Activated naive CD8-positive, alpha-beta T cell treated with anti-CD3 and anti-CD28 coated beads, Interleukin-2, amount 50 U/mL, for 24 hours (primary cell): ENCODE results near the gene DIRAS3.
"Not testable (repeated sequence)": the region's sequence is repeated elsewhere in the genome, so short reads cannot be mapped to it uniquely, and the experiment has no call there.

Experiments used
- ATAC-seq: fragments of 150-1000 bp; cut with Tn5 transposase; one replicate; pipeline ENCODE4 v1.10.0; 2021
- DNase-seq: peaks from one replicate; pipeline ENCODE4 v3.0.0; 2021
- H3K27ac Mint-ChIP-seq: one replicate; pipeline ENCODE4 v1.8.0; 2021; ENCODE audit warnings: mild to moderate bottlenecking, mixed read lengths
- H3K27me3 Mint-ChIP-seq: one replicate; pipeline ENCODE4 v1.8.0; 2021; ENCODE audit warnings: mixed read lengths
- H3K36me3 Mint-ChIP-seq: one replicate; pipeline ENCODE4 v1.8.0; 2021; ENCODE audit warnings: low read depth, mixed read lengths
- H3K4me1 Mint-ChIP-seq: one replicate; pipeline ENCODE4 v1.8.0; 2021; ENCODE audit warnings: mixed read lengths
- H3K4me3 Mint-ChIP-seq: one replicate; pipeline ENCODE4 v1.8.0; 2021; ENCODE audit warnings: mild to moderate bottlenecking, moderate library complexity, mixed read lengths
- H3K9me3 Mint-ChIP-seq: one replicate; pipeline ENCODE4 v1.8.0; 2021; ENCODE audit warnings: mixed read lengths

Gene DIRAS3

GRCh38 chr1:68049941-68050878 is at the start of gene DIRAS3:
DIRAS3 (minus strand) TSS chr1:68050627; CDS start chr1:68047297, 3,330 bp downstream.
- no peaks in the 10 kb centered on the region for H3K9me3 Mint-ChIP-seq
- peaks cover 18% of the 10 kb centered on the region for H3K4me1 Mint-ChIP-seq
- no peaks in the 10 kb centered on the region for H3K36me3 Mint-ChIP-seq
- DNase-seq (peak; percentile 25), ATAC-seq (no peak)
- H3K4me3 Mint-ChIP-seq = peak within 1 kb of the TSS; percentile 71
- H3K27me3 Mint-ChIP-seq = peaks cover 20% of the 10 kb centered on the region
- H3K27ac Mint-ChIP-seq = peak within 1 kb of the TSS; percentile 49

- ATAC-seq = no peak
Measured at GRCh38 chr1:68093737-68094136, 43.3 kb upstream of the DIRAS3 start.

GRCh38 chr1:68087184-68087583 is 36.8 kb upstream of the DIRAS3 start:
- no peak overlapping the region for H3K27ac Mint-ChIP-seq
- H3K4me1 Mint-ChIP-seq = no peaks in the 10 kb centered on the region
- ATAC-seq (no peak), DNase-seq (no peak)
- H3K4me3 Mint-ChIP-seq = no peak overlapping the region
- H3K27me3 Mint-ChIP-seq = no peaks in the 10 kb centered on the region
- H3K36me3 Mint-ChIP-seq = no peaks in the 10 kb centered on the region
- no peaks in the 10 kb centered on the region for H3K9me3 Mint-ChIP-seq

More at GRCh38 chr1:68093737-68094136, 43.3 kb upstream of the DIRAS3 start:
- no peaks in the 10 kb centered on the region for H3K9me3 Mint-ChIP-seq
- H3K27ac Mint-ChIP-seq = no peak overlapping the region
- H3K4me1 Mint-ChIP-seq = no peaks in the 10 kb centered on the region
- no peaks in the 10 kb centered on the region for H3K36me3 Mint-ChIP-seq
- H3K4me3 Mint-ChIP-seq = no peak overlapping the region
- no peak for DNase-seq
- peaks cover 4% of the 10 kb centered on the region for H3K27me3 Mint-ChIP-seq

- no peaks in the 10 kb centered on the region for H3K9me3 Mint-ChIP-seq
- H3K4me3 Mint-ChIP-seq = no peak overlapping the region
- H3K27ac Mint-ChIP-seq = no peak overlapping the region
- H3K27me3 Mint-ChIP-seq = no peaks in the 10 kb centered on the region
- no peaks in the 10 kb centered on the region for H3K4me1 Mint-ChIP-seq
- no peaks in the 10 kb centered on the region for H3K36me3 Mint-ChIP-seq
- no peak for ATAC-seq
- no peak for DNase-seq
Measured at GRCh38 chr1:68085752-68086151, 35.3 kb upstream of the DIRAS3 start.

- no peaks in the 10 kb centered on the region for H3K36me3 Mint-ChIP-seq
- H3K4me3 Mint-ChIP-seq = no peak overlapping the region
- no peak for DNase-seq
- no peaks in the 10 kb centered on the region for H3K27me3 Mint-ChIP-seq
- no peak overlapping the region for H3K27ac Mint-ChIP-seq
- no peaks in the 10 kb centered on the region for H3K4me1 Mint-ChIP-seq
- no peak for ATAC-seq
- H3K9me3 Mint-ChIP-seq = no peaks in the 10 kb centered on the region
Measured at GRCh38 chr1:68083686-68084085, 33.3 kb upstream of the DIRAS3 start.

GRCh38 chr1:68081775-68082283 is 31.4 kb upstream of the DIRAS3 start:
- DNase-seq = no peak
- no peaks in the 10 kb centered on the region for H3K27me3 Mint-ChIP-seq
- ATAC-seq = no peak
- H3K27ac Mint-ChIP-seq = no peak overlapping the region
- H3K4me3 Mint-ChIP-seq = no peak overlapping the region
- H3K4me1 Mint-ChIP-seq = no peaks in the 10 kb centered on the region
- H3K36me3 Mint-ChIP-seq = no peaks in the 10 kb centered on the region
- H3K9me3 Mint-ChIP-seq = no peaks in the 10 kb centered on the region

GRCh38 chr1:68078647-68079046 is 28.2 kb upstream of the DIRAS3 start:
- peaks cover 5% of the 10 kb centered on the region for H3K9me3 Mint-ChIP-seq
- DNase-seq (no peak), ATAC-seq (no peak)
- no peaks in the 10 kb centered on the region for H3K27me3 Mint-ChIP-seq
- H3K36me3 Mint-ChIP-seq = no peaks in the 10 kb centered on the region
- no peak overlapping the region for H3K4me3 Mint-ChIP-seq
- H3K4me1 Mint-ChIP-seq = no peaks in the 10 kb centered on the region
- no peak overlapping the region for H3K27ac Mint-ChIP-seq

- ATAC-seq (no peak), DNase-seq (no peak)
- Mint-ChIP-seq H3K4me3 (no peak overlapping the region), H3K9me3 (peaks cover 5% of the 10 kb centered on the region), H3K27ac (no peak overlapping the region), H3K36me3 (no peaks in the 10 kb centered on the region), H3K27me3 (no peaks in the 10 kb centered on the region), H3K4me1 (no peaks in the 10 kb centered on the region)
Measured at GRCh38 chr1:68074472-68074871, 24.0 kb upstream of the DIRAS3 start.

- no peaks in the 10 kb centered on the region for H3K27me3 Mint-ChIP-seq
- H3K36me3 Mint-ChIP-seq = no peaks in the 10 kb centered on the region
- H3K9me3 Mint-ChIP-seq = no peaks in the 10 kb centered on the region
- no peaks in the 10 kb centered on the region for H3K4me1 Mint-ChIP-seq
- H3K4me3 Mint-ChIP-seq = no peak overlapping the region
- no peak for ATAC-seq
- DNase-seq = no peak
- no peak overlapping the region for H3K27ac Mint-ChIP-seq
Measured at GRCh38 chr1:68065766-68066165, 15.3 kb upstream of the DIRAS3 start.

GRCh38 chr1:68058053-68058452 is 7.6 kb upstream of the DIRAS3 start:
- H3K4me3 Mint-ChIP-seq, H3K4me1 Mint-ChIP-seq, DNase-seq, H3K27me3 Mint-ChIP-seq, H3K27ac Mint-ChIP-seq, H3K9me3 Mint-ChIP-seq, H3K36me3 Mint-ChIP-seq, ATAC-seq: not testable (repeated sequence)

- peaks cover under 1% of the 10 kb centered on the region for H3K27me3 Mint-ChIP-seq
- H3K36me3 Mint-ChIP-seq = no peaks in the 10 kb centered on the region
- ATAC-seq = no peak
Measured at GRCh38 chr1:68057564-68057963, 7.1 kb upstream of the DIRAS3 start.

GRCh38 chr1:68057050-68057449 is 6.6 kb upstream of the DIRAS3 start:
- Mint-ChIP-seq H3K4me3 (no peak overlapping the region), H3K4me1 (no peaks in the 10 kb centered on the region), H3K36me3 (no peaks in the 10 kb centered on the region), H3K9me3 (peaks cover 4% of the 10 kb centered on the region), H3K27ac (no peak overlapping the region), H3K27me3 (peaks cover 4% of the 10 kb centered on the region)
- DNase-seq (no peak), ATAC-seq (no peak)

More at GRCh38 chr1:68057564-68057963, 7.1 kb upstream of the DIRAS3 start:
- Mint-ChIP-seq H3K27ac (no peak overlapping the region), H3K9me3 (peaks cover 4% of the 10 kb centered on the region), H3K4me1 (no peaks in the 10 kb centered on the region), H3K4me3 (no peak overlapping the region)
- DNase-seq = no peak

GRCh38 chr1:68051475-68051874 is 1.0 kb upstream of the DIRAS3 start:
- no peaks in the 10 kb centered on the region for H3K36me3 Mint-ChIP-seq
- no peak overlapping the region for H3K4me3 Mint-ChIP-seq
- H3K4me1 Mint-ChIP-seq = peaks cover 18% of the 10 kb centered on the region
- DNase-seq (no peak), ATAC-seq (no peak)
- peaks cover 17% of the 10 kb centered on the region for H3K27me3 Mint-ChIP-seq
- no peak overlapping the region for H3K27ac Mint-ChIP-seq
- H3K9me3 Mint-ChIP-seq = no peaks in the 10 kb centered on the region

GRCh38 chr1:68047659-68048026 is 2.8 kb downstream of the DIRAS3 start:
- no peaks in the 10 kb centered on the region for H3K36me3 Mint-ChIP-seq
- H3K9me3 Mint-ChIP-seq = no peaks in the 10 kb centered on the region
- no peak overlapping the region for H3K4me3 Mint-ChIP-seq
- H3K27me3 Mint-ChIP-seq = peaks cover 20% of the 10 kb centered on the region
- DNase-seq (peak; percentile 11), ATAC-seq (peak; percentile 93)
- peaks cover 18% of the 10 kb centered on the region for H3K4me1 Mint-ChIP-seq
- peak overlapping the region; percentile 53 for H3K27ac Mint-ChIP-seq

- peak overlapping the region; percentile 53 for H3K27ac Mint-ChIP-seq
- DNase-seq (no peak), ATAC-seq (no peak)
- no peaks in the 10 kb centered on the region for H3K9me3 Mint-ChIP-seq
- H3K36me3 Mint-ChIP-seq = no peaks in the 10 kb centered on the region
- peaks cover 18% of the 10 kb centered on the region for H3K4me1 Mint-ChIP-seq
- no peak overlapping the region for H3K4me3 Mint-ChIP-seq
- H3K27me3 Mint-ChIP-seq = peaks cover 16% of the 10 kb centered on the region
Measured at GRCh38 chr1:68046885-68047658, 3.4 kb downstream of the DIRAS3 start.
